HG03060 (cell line): Measurements from ENCODE around the gene YIPF6.
"Not testable (repeated sequence)": the region's sequence is repeated elsewhere in the genome, so short reads cannot be mapped to it uniquely, and the experiment has no call there.

ENCODE experiments used
- ATAC-seq: cut with Tn5 transposase; IDR thresholded peaks from one replicate; pipeline ENCODE4 v1.9.1; 2021; ENCODE audit warnings: low read depth, moderate number of reproducible peaks; ENCODE audit not compliant: unreplicated experiment

YIPF6 gene

DNA sequence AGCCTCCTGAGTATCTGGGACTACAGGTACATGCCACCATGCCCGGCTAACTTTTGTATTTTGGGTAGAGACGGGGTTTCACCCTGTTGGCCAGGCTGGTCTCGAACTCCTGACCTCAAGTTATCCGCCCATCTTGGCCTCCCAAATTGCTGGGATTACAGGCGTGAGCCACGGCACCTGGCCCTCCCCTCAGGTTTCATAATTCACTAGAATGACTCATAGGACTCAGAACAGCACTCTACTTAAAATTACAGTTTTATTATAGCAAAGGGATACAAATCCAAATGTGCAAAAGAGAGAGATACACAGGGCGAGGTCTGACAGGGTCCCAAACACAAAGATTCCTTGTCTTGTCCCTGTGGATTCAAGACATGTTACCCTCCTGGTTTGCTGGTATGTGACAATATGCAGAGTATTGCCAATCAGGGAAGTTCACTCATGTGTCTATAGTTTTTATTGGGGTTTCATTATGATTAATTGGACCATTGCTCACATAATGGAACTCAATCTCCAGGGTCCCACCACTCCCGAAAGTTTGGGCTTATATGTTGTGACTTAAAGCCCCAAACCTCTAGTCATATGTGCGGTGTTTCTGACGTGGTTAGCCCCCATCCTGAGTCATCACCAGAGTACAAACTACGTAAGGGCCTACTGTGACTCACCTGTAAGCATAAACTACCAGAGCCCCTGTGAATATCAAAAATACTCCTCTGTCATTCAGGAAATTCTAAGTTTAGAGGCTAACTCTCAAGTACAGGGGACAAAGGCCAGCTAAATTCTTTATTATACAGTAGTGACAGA lies 5.2 kb downstream of the YIPF6 start:
- ATAC-seq = no peak

DNA sequence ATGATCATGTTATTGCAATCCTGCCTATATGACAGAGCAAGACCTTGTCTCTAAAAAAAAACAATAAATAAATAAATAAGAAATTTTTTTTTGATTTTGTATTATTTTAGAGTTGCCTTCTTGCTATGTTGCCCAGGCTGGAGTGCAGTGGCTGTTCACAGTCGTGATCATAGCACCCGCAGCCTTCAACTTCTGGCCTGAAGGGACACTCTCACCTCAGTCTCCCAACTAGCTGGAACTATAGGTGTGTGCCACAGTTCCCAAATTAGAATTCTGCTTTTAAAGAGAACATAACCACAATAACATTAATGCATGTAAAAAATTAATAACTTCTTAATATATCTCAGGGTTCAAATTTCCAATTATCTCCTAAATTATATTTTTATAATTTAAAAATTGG lies 7.8 kb downstream of the YIPF6 start:
- no peak for ATAC-seq

- ATAC-seq = no peak
Observed at GRCh38 chrX:68508799-68509198, 9.9 kb downstream of the YIPF6 start.

DNA sequence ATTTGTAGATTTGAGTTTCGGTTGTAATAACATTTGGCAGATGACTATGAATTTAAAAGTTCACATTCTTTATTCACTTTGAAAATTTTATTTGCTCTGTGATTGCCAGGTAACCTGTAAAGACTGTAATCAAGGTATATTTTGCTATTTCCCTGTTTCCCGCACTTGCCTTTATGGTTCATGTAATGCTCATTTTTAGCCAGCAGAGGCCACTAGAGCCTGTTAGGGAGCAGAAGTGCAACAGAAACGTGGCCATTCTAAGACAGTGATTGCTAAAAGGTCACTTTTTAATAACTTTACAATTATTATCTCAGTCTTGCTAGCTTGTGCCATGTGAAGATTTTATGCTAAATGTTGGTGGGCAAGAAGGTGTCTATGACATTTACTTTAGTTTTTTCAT lies 12.4 kb downstream of the YIPF6 start:
- no peak for ATAC-seq

GRCh38 chrX:68524680-68525079 lies 25.8 kb downstream of the YIPF6 start:
- not testable (repeated sequence) for ATAC-seq

DNA sequence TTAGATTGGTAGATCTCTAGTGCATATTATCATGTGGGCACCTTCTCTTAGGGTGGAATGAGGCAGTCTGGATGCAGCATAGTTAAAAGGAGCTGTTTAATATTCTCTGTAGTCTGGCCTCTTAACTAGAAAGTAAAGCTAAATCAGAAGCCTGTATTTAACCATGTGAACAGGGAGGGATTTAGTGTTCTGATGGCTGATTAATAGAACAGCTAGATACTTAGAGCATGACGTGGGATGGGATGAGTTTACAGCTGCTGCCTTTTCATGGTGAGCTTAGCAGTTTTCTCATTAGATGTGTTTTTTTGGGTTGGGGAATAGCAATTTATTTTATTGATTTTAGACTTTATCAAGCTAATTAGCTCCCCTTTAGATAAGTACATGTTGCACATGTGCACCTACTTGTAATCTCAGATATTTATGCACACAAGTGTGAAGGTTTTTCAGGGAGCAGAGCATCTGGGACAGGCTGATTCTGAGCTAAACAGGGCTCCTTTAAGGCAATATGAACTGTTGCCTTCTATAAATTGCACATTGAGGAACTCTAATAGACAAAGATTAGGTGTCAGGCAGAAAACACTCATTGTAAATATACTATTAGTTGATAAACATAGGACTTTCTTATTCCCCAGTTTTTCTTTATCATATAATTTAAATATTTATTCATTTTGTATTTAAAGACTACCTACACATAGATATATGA lies 34.1 kb downstream of the YIPF6 start:
- ATAC-seq = no peak

GRCh38 chrX:68533656-68534055 lies 34.8 kb downstream of the YIPF6 start:
- ATAC-seq = no peak

- ATAC-seq = no peak
Observed at GRCh38 chrX:68534691-68535090, 35.8 kb downstream of the YIPF6 start.

DNA sequence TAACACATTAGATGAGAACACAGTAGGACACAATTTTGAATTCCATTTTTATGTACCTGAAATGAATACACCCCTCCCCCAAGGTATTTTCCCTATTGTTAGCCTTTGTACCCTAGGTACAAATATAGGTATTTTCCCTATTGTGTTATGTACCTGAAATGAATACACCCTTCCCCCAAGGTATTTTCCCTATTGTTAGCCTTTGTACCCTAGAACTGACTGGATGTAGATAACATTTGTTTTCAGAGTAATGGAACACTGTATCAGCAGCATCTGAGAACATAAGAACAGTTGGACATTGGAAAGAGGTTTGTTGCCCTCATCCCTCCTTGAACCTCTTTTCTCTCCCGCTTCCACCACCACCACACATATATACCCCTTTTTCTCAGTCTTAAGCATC lies 37.6 kb downstream of the YIPF6 start:
- no peak for ATAC-seq

DNA sequence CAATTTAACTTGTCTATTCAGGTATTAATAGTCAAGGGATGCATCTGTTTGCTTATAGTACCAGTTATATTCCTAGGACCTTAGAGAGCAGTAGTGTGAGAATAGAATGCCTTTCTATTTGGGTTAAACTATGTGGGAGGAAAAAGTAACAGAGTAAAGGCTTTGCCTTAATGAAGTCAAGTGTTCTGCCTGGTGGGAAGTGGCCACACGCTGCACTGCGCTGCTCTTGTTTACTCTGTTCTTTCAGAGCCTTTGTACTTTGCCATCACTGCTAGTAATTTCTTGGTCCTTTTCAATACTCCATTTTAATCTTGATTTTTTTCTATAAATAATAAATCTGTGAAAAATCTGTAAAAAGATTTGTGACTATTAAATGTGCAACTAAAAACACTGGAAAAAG lies 38.0 kb downstream of the YIPF6 start:
- no peak for ATAC-seq

GRCh38 chrX:68550193-68550592 lies 51.3 kb downstream of the YIPF6 start:
- ATAC-seq = no peak

GRCh38 chrX:68556036-68556435 lies 57.2 kb downstream of the YIPF6 start:
- ATAC-seq = no peak

- not testable (repeated sequence) for ATAC-seq
Observed at GRCh38 chrX:68557126-68557525, 58.3 kb downstream of the YIPF6 start.

DNA sequence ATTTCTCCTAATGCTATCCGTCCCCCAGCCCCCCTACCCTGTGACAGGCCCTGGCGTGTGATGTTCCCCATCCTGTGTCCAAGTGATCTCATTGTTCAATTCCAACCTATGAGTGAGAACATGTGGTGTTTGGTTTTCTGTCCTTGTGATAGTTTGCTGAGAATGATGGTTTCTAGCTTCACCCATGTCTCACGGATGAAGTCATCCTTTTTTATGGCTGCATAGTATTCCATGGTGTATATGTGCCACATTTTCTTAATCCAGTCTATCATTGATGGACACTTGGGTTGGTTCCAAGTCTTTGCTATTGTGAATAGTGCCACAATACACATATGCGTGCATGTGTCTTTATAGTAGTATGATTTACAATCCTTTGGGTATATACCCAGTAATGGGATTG lies 61.1 kb downstream of the YIPF6 start:
- not testable (repeated sequence) for ATAC-seq

DNA sequence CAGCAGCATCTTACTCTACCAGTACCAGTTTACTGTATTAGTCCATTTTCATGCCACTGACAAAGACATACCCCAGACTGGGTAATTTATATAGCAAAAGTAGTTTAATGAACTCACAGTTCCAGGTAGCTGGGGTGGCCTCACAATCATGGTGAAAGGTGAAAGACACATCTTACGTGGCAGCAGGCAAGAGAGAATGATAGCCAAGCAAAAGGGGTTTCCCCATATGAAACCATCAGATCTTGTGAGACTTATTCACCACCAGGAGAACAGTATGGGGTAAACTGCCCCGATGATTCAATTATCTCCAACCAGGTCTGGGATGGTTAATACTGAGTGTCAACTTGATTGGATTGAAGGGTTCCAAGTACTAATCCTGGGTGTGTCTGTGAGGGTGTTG lies 69.3 kb downstream of the YIPF6 start:
- ATAC-seq = no peak

- no peak for ATAC-seq
Observed at GRCh38 chrX:68570598-68570997, 71.7 kb downstream of the YIPF6 start.

DNA sequence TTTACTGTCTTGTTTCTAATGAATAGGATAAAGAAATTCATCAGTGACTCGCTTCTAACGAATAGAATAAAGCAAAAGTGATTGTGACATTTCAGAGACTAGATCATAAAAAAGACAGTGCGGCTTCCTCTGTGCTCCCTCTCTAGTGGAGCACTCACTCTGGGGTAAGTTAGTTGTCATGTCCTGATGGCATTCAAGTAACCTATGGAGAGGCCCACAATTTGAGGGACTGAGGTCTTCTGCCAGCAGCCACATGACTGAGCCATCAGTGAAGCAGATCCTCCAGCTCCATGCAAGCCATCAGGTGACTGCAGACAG lies 72.4 kb downstream of the YIPF6 start:
- ATAC-seq = peak; percentile 17

DNA sequence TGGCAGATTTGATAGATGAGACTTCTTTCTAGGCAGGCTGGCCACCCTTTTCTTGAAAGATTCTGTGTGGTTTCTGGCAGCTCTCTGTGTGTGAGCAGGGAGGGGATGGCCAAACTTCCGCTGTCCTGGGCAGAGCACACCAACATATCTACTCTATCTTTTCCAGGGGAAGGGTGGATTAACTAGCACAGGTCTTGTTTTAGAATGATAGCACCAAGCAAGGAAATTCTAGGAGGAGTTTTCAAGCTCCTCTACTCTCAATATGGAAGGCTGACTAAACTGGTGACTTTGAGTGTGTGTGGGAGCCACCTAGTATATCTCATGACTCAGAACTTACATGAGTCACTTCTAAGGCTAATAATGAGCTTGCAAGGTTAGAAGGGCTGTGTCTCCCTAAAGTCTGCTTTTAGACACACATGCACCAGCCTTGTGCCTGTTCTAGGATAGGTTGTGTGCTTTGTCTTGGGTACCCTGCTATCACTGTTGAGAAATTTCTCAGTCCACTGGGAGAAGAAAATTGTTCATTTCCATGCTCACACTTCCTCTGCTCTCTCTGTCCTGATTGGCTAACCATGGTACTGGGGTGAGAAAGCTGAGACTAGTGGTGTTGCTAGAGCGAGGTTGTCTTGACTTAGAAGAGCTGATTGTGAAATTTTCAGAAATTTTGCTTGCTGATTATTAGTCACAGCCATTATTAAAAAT lies 72.9 kb downstream of the YIPF6 start:
- peak; percentile 93 for ATAC-seq

- ATAC-seq = no peak
Observed at GRCh38 chrX:68574240-68574639, 75.4 kb downstream of the YIPF6 start.

DNA sequence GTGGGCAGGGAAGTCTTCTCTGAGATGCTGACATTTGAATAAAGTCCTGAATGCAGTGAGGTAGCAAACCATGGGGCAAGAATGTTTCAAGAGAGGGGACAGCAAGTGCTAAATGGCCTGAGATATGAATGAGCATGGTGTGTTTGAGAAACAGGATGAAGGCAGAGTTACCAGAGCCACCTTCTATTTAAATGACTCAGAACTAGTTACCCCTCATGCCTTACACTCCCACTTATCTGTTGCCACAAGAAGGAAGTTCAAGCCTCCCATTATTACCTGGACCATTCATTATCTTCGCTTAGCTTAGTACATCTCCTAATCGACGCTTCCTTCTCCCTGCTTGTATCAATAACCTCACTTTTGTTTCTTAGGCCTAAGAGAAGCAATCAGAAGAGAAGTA lies 81.0 kb downstream of the YIPF6 start:
- ATAC-seq = no peak

DNA sequence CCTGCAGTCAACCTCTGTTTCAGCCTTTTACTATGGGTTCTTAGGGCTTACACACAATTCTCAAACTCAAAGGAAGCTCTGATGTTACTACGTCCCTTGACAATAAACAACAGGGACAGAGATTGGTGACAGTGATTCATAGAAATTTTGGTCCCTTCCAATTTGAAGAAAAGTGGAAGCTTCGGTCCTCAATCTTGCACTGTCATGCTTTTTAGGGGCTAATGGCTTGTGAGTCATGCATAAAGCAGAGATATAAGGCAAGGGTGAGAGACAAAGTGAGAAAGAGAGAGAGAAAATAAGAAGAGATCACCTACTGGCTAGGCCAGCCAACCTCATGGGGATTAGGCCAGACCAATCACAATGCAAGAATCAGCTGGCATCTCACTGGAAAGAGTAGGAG lies 85.4 kb downstream of the YIPF6 start:
- ATAC-seq = no peak
